Glutamatergic neuron (in vitro differentiated cells): ENCODE data around the gene FAM111A. TPM values are rescaled to one million over a fixed set of nuclear protein-coding genes. Genes with fewer than 3 reads are reported as not detected.
A peak's percentile ranks its signal among the peaks of the same experiment; 100 is the strongest.

Experiments
- DNase-seq: peaks from one replicate; pipeline ENCODE4 v3.0.0; 2022
- H3K27ac Mint-ChIP-seq: one replicate; pipeline ENCODE4 v1.8.0; 2020; ENCODE audit warnings: mild to moderate bottlenecking, mixed read lengths, inconsistent platforms; ENCODE audit not compliant: unreplicated experiment
- H3K27me3 Mint-ChIP-seq: one replicate; pipeline ENCODE4 v1.8.0; 2020; ENCODE audit warnings: mild to moderate bottlenecking, moderate library complexity, mixed read lengths, inconsistent platforms; ENCODE audit not compliant: unreplicated experiment
- H3K36me3 Mint-ChIP-seq: one replicate; pipeline ENCODE4 v1.8.0; 2020; ENCODE audit warnings: mild to moderate bottlenecking, mixed read lengths, inconsistent platforms; ENCODE audit not compliant: unreplicated experiment
- H3K4me1 Mint-ChIP-seq: one replicate; pipeline ENCODE4 v1.8.0; 2020; ENCODE audit warnings: mild to moderate bottlenecking, low read depth, mixed read lengths, inconsistent platforms; ENCODE audit not compliant: unreplicated experiment
- H3K4me3 Mint-ChIP-seq: one replicate; pipeline ENCODE4 v1.8.0; 2020; ENCODE audit warnings: mild to moderate bottlenecking, mixed read lengths, inconsistent platforms; ENCODE audit not compliant: unreplicated experiment
- H3K9me3 Mint-ChIP-seq: one replicate; pipeline ENCODE4 v1.8.0; 2020; ENCODE audit warnings: mild to moderate bottlenecking, moderate library complexity, mixed read lengths, inconsistent platforms; ENCODE audit not compliant: unreplicated experiment
- total RNA-seq: library from RNA; stranded (reverse); fragmentation: NEBNext Ultra II Directional; extraction: Animal tissue kit (Norgen Biotek cat#: 25700); gene quantifications from one replicate; pipeline ENCODE4 v1.2.1, GENCODE V29; 2021; ENCODE audit not compliant: unreplicated experiment
- TF ChIP-seq, protein P1 (sequence below): fragments of 200-600 bp; sonication (generic); IDR thresholded peaks from one replicate; pipeline ENCODE4 v1.5.0; 2021; ENCODE audit not compliant: partially characterized antibody, unreplicated experiment

FAM111A gene
- total RNA-seq, 1 donor from 2014 or later = 3.1 TPM

DNA sequence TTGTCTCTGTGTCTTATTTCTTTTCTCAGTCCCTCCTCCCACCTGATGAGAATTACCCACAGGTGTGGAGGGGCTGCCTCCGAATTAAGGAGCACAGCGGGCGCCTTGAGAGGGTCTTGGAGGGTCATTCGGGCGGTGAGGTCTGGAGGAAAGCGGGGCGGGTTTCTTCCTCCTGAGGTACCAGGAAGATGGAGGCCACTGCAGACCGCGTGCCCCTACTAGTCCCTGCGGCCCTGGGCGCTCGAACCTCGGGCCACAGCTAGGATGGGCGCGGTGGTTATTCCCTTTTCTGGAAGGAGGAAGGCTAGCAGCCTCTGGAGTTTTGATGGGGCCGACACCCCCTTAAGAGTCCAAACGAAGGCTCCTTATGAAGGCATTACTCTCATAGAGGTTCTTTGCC lies 5.5 kb upstream of the FAM111A start:
- Mint-ChIP-seq H3K4me3 (no peak overlapping the region), H3K27ac (no peak overlapping the region), H3K4me1 (peaks cover 3% of the 10 kb centered on the region), H3K9me3 (peaks cover 11% of the 10 kb centered on the region), H3K27me3 (no peaks in the 10 kb centered on the region), H3K36me3 (peaks cover 13% of the 10 kb centered on the region)
- no peak for DNase-seq
- TF ChIP-seq, protein P1, sequence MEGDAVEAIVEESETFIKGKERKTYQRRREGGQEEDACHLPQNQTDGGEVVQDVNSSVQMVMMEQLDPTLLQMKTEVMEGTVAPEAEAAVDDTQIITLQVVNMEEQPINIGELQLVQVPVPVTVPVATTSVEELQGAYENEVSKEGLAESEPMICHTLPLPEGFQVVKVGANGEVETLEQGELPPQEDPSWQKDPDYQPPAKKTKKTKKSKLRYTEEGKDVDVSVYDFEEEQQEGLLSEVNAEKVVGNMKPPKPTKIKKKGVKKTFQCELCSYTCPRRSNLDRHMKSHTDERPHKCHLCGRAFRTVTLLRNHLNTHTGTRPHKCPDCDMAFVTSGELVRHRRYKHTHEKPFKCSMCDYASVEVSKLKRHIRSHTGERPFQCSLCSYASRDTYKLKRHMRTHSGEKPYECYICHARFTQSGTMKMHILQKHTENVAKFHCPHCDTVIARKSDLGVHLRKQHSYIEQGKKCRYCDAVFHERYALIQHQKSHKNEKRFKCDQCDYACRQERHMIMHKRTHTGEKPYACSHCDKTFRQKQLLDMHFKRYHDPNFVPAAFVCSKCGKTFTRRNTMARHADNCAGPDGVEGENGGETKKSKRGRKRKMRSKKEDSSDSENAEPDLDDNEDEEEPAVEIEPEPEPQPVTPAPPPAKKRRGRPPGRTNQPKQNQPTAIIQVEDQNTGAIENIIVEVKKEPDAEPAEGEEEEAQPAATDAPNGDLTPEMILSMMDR = no peak

DNA sequence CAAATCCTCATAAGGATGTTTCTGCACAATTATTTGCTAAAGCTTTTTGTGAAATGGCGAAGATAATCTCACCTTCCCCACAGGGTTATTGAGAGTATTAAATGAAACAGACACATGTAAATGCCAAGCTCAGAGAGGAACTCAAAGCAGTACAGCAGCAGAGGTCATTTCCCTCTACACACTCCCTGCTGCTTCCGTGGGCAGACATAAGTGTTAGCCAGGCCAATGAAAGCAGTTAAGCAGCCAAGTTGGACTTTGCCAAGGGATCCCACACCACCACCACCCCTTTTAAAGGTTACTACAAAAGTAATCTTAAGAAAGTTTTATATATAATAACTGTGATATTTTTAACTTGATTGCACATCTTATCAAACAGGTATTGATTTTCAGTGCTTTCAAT lies 4.0 kb upstream of the FAM111A start:
- Mint-ChIP-seq H3K4me1 (peaks cover 4% of the 10 kb centered on the region), H3K27ac (no peak overlapping the region), H3K9me3 (peaks cover 4% of the 10 kb centered on the region), H3K4me3 (no peak overlapping the region), H3K36me3 (no peaks in the 10 kb centered on the region), H3K27me3 (peaks cover 5% of the 10 kb centered on the region)
- TF ChIP-seq, protein P1 = no peak
- no peak for DNase-seq

DNA sequence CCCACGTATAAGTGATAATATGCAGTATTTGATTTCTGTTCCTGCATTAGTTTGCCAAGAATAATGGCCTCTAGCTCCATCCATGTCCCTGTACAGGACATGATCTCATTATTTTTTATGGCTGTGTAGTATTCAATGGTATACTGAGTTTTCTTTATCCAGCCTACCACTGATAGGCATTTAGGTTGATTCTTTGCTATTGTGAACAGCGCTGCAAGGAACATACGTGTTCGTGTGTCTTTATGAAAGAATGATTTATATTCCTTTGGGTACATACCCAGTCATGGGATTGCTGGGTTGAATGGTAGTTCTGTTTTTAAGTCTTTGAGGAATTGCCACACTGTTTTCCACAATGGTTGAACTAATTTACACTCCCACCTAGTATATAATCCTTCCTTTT lies 1.5 kb upstream of the FAM111A start:
- no peaks in the 10 kb centered on the region for H3K36me3 Mint-ChIP-seq
- no peak overlapping the region for H3K27ac Mint-ChIP-seq
- peaks cover 1% of the 10 kb centered on the region for H3K9me3 Mint-ChIP-seq
- no peak for DNase-seq
- H3K27me3 Mint-ChIP-seq = peaks cover 11% of the 10 kb centered on the region
- peaks cover 3% of the 10 kb centered on the region for H3K4me1 Mint-ChIP-seq
- TF ChIP-seq, protein P1 = no peak
- H3K4me3 Mint-ChIP-seq = no peak overlapping the region

DNA sequence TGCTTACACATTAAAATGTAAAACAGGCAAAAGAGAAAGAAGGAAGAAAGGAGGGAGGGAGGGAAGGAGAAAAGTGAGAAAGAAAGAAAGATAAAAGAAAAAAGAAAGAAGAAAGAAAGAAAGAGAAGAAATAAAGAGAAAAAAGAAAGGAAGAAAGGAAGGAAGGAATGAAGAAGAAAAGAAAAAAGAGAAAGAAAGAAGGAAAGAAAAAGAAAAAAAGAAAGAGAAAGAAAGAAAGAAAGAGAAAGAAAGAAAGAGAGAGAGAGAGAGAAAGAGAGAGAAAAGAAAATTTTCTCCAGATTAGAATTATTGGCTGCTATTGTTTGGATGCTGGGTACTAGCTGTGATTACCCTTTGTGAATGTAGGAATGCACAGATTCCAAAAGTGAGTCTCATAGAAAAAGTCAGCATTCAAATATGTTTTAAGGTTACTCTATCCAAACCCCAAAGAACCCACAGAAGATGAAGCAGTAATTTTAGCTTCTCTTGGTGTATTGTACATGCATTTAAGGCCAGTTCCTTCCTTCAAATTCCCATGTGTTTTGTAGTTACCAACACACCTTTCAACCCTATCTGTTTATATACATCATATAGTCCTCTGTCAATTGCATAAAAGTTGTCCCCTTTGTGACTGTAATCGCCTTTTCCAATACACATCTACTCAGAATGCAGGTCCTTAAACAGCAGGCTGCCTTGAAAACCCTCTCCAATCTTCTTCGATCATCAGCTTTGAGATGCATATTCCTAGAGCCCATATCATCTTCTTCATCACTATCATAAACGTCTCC lies 789 bp upstream of the FAM111A start:
- DNase-seq = no peak

DNA sequence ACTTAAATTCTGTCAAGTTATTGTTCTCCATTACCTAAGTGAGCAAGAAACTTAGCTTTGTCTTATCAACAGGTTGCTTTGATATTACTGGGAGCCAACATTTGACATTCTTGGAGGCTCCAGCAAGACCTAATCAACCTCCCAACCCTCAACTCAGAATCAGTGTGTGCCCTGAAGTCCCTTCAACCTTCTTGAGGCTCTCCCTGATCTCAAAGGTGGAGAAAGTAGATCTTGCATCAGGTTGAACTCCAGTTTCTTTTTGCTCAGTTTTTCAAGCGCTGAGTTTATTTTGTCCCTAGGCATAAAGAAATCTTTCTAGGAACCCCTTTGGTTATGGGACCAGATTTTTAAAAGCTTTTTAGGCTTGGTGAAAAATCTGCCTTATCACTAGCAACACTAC lies 1.4 kb downstream of the FAM111A start:
- no peak for DNase-seq
- TF ChIP-seq, protein P1 = no peak
- no peaks in the 10 kb centered on the region for H3K9me3 Mint-ChIP-seq
- H3K27me3 Mint-ChIP-seq = peaks cover 11% of the 10 kb centered on the region
- no peak overlapping the region for H3K27ac Mint-ChIP-seq
- no peaks in the 10 kb centered on the region for H3K36me3 Mint-ChIP-seq
- peak overlapping the region; percentile 61 for H3K4me3 Mint-ChIP-seq
- peaks cover 3% of the 10 kb centered on the region for H3K4me1 Mint-ChIP-seq

More for the DNA sequence above, 789 bp upstream of the FAM111A start:
- H3K27ac Mint-ChIP-seq = no peak overlapping the region
- peak overlapping the region; percentile 95 for H3K4me3 Mint-ChIP-seq
- peaks cover 11% of the 10 kb centered on the region for H3K27me3 Mint-ChIP-seq
- TF ChIP-seq, protein P1 = no peak
- H3K36me3 Mint-ChIP-seq = no peaks in the 10 kb centered on the region
- H3K9me3 Mint-ChIP-seq = no peaks in the 10 kb centered on the region
- H3K4me1 Mint-ChIP-seq = peaks cover 3% of the 10 kb centered on the region
